NCI-H446 treated with DMSO at 0.1 percent for 48 hours (cell line): ENCODE results near the gene ZNF536.
"Not testable (repeated sequence)": the region's sequence is repeated elsewhere in the genome, so short reads cannot be mapped to it uniquely, and the experiment has no call there.

ENCODE experiments used
- DNase-seq: peaks from one replicate; lab custom pipeline; 2025; lab: John Stamatoyannopoulos, UW

Gene ZNF536

GRCh38 chr19:30419568-30420180, 47.5 kb downstream of the ZNF536 start:
- no peak for DNase-seq

GRCh38 chr19:30420316-30420715, 48.1 kb downstream of the ZNF536 start:
- DNase-seq = no peak

DNA sequence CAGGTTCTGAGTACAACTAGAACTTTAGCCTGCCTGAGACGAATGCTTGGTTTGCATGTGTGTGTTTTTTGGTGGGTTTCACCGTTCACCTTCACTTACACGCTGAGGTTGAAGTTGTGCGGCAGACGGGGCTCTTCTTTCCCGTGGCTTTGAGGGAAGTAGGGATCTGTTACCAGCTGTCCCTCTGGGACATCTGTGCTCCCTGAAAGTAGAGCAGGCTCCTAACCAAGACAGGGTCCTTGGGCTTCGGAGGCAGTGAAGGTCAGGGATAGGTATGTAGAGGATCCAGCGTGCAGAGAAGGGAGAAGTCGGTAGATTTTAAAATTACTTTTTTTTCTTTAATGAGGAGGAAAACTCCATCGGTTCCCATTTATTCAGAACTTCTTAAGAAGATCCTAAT, 48.7 kb downstream of the ZNF536 start:
- DNase-seq = no peak

GRCh38 chr19:30421571-30421970, 49.4 kb downstream of the ZNF536 start:
- DNase-seq = no peak

- no peak for DNase-seq
These were observed 51.3 kb downstream of the ZNF536 start for GRCh38 chr19:30423481-30423880.

DNA sequence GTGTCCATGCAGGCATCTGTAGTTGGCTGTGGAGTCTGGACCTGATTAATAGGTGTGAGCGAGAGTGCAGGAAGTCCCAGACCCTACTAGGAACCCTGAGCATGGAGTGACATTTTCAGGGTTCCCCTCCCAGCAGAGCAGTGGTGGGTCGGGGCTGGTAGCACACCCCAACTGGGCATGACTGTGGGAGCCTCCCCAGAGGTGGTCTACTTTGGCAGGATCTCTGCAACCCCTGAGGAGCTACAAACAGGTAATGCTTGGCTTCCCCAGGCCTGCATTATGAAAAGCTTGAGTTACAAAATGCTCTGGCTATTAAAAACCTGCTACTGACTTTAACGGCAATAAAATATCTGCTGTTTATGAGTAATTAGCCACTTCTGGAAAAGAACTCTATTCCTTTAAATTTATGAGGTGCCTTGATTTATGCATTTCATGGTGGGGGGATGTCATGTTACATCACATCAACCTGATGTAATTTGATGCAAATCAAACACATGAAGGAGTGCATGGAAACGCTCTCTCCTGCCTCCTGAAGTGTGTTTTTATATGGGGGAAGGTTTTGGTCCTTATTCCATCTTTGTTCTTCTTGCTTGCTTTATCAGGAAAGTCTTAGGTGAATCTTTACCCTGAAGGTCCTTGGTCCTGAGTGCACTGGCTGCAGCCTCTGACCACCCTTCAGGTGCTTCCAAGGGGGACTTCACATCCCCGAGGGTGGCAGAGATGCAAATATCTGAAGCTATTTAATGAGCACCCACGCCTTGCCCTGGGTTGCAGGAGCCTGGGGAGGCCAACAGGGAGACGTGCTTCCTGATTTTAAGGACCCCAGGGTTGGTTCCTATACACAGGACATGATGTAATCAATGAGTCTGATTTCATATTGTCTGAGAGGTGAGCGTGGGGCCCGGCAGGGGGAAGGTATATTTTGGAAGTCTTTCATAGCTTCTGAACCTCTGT, 54.0 kb downstream of the ZNF536 start:
- DNase-seq = no peak

GRCh38 chr19:30426864-30427263, 54.7 kb downstream of the ZNF536 start:
- no peak for DNase-seq

GRCh38 chr19:30428092-30428680, 56.0 kb downstream of the ZNF536 start:
- no peak for DNase-seq

GRCh38 chr19:30428844-30429243, 56.7 kb downstream of the ZNF536 start:
- DNase-seq = no peak

DNA sequence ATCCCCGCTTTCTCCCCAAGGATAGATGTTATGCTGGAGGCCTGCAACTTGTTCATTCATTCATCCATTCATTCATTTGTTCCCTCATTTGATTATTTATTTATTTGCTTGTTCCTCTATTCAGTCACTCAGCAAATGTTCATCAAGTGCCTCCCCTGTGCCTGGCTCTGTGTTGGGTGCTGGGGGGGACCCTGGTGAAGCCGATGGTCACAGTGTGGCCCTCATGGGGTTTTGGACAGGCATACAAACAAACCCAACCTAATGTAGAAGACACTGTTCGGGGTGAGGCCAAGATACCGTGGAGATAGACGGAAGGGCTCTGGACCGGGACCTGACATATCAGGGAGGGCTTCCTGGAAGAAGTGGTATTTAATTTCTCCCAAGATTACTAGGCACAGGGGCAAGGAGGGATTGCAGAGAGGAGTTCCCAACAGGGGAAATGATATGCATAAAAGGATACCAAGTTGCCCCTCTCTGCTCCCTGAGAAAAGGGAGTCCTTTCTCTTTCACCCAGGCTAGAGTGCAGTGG, 58.1 kb downstream of the ZNF536 start:
- DNase-seq = no peak

GRCh38 chr19:30431591-30431990, 59.4 kb downstream of the ZNF536 start:
- DNase-seq = no peak

DNA sequence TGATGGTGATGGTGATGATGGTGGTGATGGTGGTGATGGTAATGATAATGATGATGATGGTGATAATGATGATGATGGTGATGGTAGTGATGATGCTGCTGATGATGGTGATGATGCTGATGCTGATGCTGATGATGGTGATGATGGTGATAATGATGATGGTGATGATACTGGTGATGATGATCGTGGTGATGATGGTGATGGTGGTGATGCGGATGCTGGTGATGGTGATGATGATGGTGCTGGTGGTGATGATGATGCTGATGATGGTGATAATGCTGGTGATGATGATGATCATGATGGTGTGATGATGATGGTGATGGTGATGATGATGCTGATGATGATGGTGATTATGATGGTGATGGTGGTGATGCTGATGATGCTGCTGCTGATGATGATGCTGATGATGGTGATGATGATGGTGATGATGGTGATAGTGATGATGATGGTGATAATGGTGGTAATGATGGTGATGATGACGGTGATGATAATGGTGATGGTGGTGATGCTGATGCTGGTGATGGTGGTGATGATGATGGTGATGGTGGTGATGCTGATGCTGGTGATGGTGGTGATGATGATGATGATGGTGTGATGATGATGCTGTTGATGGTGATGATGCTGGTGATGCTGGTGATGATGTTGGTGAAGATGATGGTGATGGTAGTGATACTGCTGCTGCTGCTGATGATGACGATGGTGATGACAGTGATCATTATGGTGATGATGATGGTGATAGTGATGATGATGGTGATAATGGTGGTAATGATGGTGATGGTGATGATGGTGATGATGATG, 62.8 kb downstream of the ZNF536 start:
- no peak for DNase-seq

- no peak for DNase-seq
These were observed 65.7 kb downstream of the ZNF536 start for GRCh38 chr19:30437869-30438268.

GRCh38 chr19:30439310-30439709, 67.1 kb downstream of the ZNF536 start:
- DNase-seq = peak; percentile 31

DNA sequence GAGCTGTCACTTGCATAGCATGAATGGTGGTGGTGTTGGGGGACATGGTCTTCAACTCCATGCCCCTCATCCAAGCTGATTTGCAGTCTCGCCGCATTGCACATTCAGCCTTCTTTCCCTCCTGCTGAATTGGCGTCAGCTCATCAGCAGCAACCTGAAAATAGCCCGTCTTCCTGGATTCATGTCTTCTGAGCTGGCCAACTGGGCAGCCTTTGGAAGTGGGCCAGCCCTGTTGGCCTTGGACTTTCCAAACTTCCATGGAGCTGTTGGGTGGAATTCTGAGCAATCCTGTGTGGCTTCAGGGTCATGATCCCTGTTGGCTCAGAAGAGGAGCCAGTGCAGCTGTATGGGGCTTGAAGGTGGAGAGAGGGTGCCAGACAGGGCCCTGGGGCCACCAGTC, 68.8 kb downstream of the ZNF536 start:
- no peak for DNase-seq

DNA sequence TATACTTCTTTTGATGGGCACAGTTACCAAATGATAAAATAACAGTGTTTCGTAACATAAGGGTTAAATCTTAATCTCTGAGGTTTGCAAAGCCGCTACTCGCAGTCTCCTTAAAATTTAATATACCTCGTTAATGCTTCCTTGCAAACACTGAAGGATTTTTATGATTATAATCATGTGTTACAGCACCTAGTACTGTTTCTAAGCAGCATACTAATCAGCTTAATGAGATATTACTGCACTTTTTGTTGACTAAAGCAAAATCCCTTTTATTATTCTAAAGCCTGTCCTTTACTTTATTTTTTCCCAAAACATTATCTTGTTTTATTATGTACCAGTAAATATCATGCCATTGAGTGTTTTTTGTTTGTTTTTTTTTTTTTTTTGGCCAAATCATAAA, 70.5 kb downstream of the ZNF536 start:
- DNase-seq = no peak

- no peak for DNase-seq
These were observed 71.5 kb downstream of the ZNF536 start for GRCh38 chr19:30443531-30444252.

GRCh38 chr19:30444253-30444671, 72.1 kb downstream of the ZNF536 start:
- DNase-seq = no peak

DNA sequence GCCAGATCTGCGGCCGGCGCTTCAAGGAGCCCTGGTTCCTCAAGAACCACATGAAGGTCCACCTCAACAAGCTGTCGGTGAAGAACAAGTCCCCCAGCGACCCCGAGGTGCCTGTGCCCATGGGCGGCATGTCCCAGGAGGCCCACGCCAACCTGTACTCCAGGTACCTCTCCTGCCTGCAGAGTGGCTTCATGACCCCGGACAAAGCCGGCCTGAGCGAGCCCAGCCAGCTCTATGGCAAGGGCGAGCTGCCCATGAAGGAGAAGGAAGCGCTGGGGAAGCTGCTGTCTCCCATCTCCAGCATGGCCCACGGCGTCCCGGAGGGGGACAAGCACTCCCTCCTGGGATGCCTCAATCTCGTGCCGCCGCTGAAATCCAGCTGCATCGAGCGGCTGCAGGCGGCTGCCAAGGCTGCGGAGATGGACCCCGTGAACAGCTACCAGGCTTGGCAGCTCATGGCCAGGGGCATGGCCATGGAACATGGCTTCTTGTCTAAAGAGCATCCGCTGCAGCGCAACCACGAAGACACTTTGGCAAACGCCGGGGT, 72.6 kb downstream of the ZNF536 start:
- no peak for DNase-seq

- no peak for DNase-seq
These were observed 73.2 kb downstream of the ZNF536 start for GRCh38 chr19:30445385-30445784.

- DNase-seq = not testable (repeated sequence)
These were observed 73.9 kb downstream of the ZNF536 start for GRCh38 chr19:30446120-30446519.
